ENCODE data around the gene CORO1C.
A peak's percentile ranks its signal among the peaks of the same experiment; 100 is the strongest.
"Not testable (repeated sequence)": the region's sequence is repeated elsewhere in the genome, so short reads cannot be mapped to it uniquely, and the experiment has no call there.

The CORO1C gene

GRCh38 chr12:108671110-108671509 lies 60.2 kb downstream of the CORO1C start:
- no peak for DNase-seq

- no peak for DNase-seq
Measured at GRCh38 chr12:108670066-108670631, 61.2 kb downstream of the CORO1C start.

GRCh38 chr12:108668542-108668941 lies 62.8 kb downstream of the CORO1C start:
- DNase-seq, result no peak

GRCh38 chr12:108668063-108668462 lies 63.3 kb downstream of the CORO1C start:
- no peak for DNase-seq

- DNase-seq, result no peak
Measured at GRCh38 chr12:108667349-108667748, 64.0 kb downstream of the CORO1C start.

- DNase-seq, result no peak
Measured at GRCh38 chr12:108666401-108666881, 64.9 kb downstream of the CORO1C start.

- DNase-seq, result no peak
Measured at GRCh38 chr12:108665608-108666202, 65.6 kb downstream of the CORO1C start.

- DNase-seq, result peak; percentile 89
Measured at GRCh38 chr12:108664338-108665258, 66.7 kb downstream of the CORO1C start.

- DNase-seq, result no peak
Measured at GRCh38 chr12:108663324-108664015, 67.8 kb downstream of the CORO1C start.

- not testable (repeated sequence) for DNase-seq
Measured at GRCh38 chr12:108658115-108658514, 73.2 kb downstream of the CORO1C start.

- DNase-seq, result no peak
Measured at GRCh38 chr12:108657130-108657745, 74.1 kb downstream of the CORO1C start.

- DNase-seq, result not testable (repeated sequence)
Measured at GRCh38 chr12:108656247-108656646, 75.1 kb downstream of the CORO1C start.

GRCh38 chr12:108655812-108656175 lies 75.5 kb downstream of the CORO1C start:
- not testable (repeated sequence) for DNase-seq

GRCh38 chr12:108654622-108655021 lies 76.7 kb downstream of the CORO1C start:
- not testable (repeated sequence) for DNase-seq

GRCh38 chr12:108653922-108654321 lies 77.4 kb downstream of the CORO1C start:
- no peak for DNase-seq

GRCh38 chr12:108653082-108653516 lies 78.2 kb downstream of the CORO1C start:
- no peak for DNase-seq

GRCh38 chr12:108650083-108650482 lies 81.2 kb downstream of the CORO1C start:
- no peak for DNase-seq

GRCh38 chr12:108649669-108650068 lies 81.6 kb downstream of the CORO1C start:
- no peak for DNase-seq

GRCh38 chr12:108649126-108649525 lies 82.2 kb downstream of the CORO1C start:
- DNase-seq, result no peak

- no peak for DNase-seq
Measured at GRCh38 chr12:108648371-108648770, 82.9 kb downstream of the CORO1C start.

GRCh38 chr12:108647585-108648287 lies 83.6 kb downstream of the CORO1C start:
- DNase-seq, result no peak

Measured in CD4-positive, alpha-beta T cell treated with Interleukin-10 for 1 hour (primary cell).